ENCODE data around the gene PSEN2.
A peak's percentile ranks its signal among the peaks of the same experiment; 100 is the strongest.

Gene PSEN2

GRCh38 chr1:226888021-226888420 is 17.6 kb downstream of the PSEN2 start:
- DNase-seq = no peak

- DNase-seq = no peak
Observed at GRCh38 chr1:226888816-226889215, 18.4 kb downstream of the PSEN2 start.

- no peak for DNase-seq
Observed at GRCh38 chr1:226889616-226890330, 19.4 kb downstream of the PSEN2 start.

GRCh38 chr1:226890331-226891108 is 20.1 kb downstream of the PSEN2 start:
- no peak for DNase-seq

GRCh38 chr1:226891346-226891745 is 20.9 kb downstream of the PSEN2 start:
- no peak for DNase-seq

GRCh38 chr1:226891846-226892523 is 21.6 kb downstream of the PSEN2 start:
- no peak for DNase-seq

- DNase-seq = no peak
Observed at GRCh38 chr1:226892524-226892875, 22.1 kb downstream of the PSEN2 start.

- no peak for DNase-seq
Observed at GRCh38 chr1:226893936-226894335, 23.5 kb downstream of the PSEN2 start.

- DNase-seq = no peak
Observed at GRCh38 chr1:226894826-226895225, 24.4 kb downstream of the PSEN2 start.

- no peak for DNase-seq
Observed at GRCh38 chr1:226895644-226896043, 25.2 kb downstream of the PSEN2 start.

- DNase-seq = no peak
Observed at GRCh38 chr1:226898246-226898645, 27.8 kb downstream of the PSEN2 start.

- no peak for DNase-seq
Observed at GRCh38 chr1:226901421-226901820, 31.0 kb downstream of the PSEN2 start.

GRCh38 chr1:226902601-226903000 is 32.2 kb downstream of the PSEN2 start:
- DNase-seq = no peak

GRCh38 chr1:226903819-226904716 is 33.7 kb downstream of the PSEN2 start:
- DNase-seq = no peak

- no peak for DNase-seq
Observed at GRCh38 chr1:226904772-226905171, 34.4 kb downstream of the PSEN2 start.

GRCh38 chr1:226908419-226908818 is 38.0 kb downstream of the PSEN2 start:
- DNase-seq = no peak

GRCh38 chr1:226908913-226909312 is 38.5 kb downstream of the PSEN2 start:
- no peak for DNase-seq

GRCh38 chr1:226912587-226913176 is 42.3 kb downstream of the PSEN2 start:
- peak; percentile 27 to 41 for DNase-seq

- DNase-seq = no peak
Observed at GRCh38 chr1:226915672-226915995, 45.2 kb downstream of the PSEN2 start.

- no peak for DNase-seq
Observed at GRCh38 chr1:226916497-226916896, 46.1 kb downstream of the PSEN2 start.

- no peak for DNase-seq
Observed at GRCh38 chr1:226919587-226919986, 49.2 kb downstream of the PSEN2 start.

GRCh38 chr1:226919995-226920394 is 49.6 kb downstream of the PSEN2 start:
- no peak for DNase-seq

GRCh38 chr1:226920446-226920894 is 50.1 kb downstream of the PSEN2 start:
- DNase-seq = no peak
